ENCODE results near the gene HMOX2.

The HMOX2 gene

GRCh38 chr16:4529085-4530060 lies 53.2 kb downstream of the HMOX2 start:
- Histone ChIP-seq H3K9me3 (ENCODE audit: severe bottlenecking) (no peaks in the 10 kb centered on the region), H3K4me3 (ENCODE audit: severe bottlenecking) (no peak overlapping the region), H3K4me1 (ENCODE audit: insufficient read depth, poor library complexity, severe bottlenecking) (no peaks in the 10 kb centered on the region), H3K27ac (ENCODE audit: poor library complexity, severe bottlenecking) (no peak overlapping the region), H3K27me3 (ENCODE audit: insufficient read depth, poor library complexity, severe bottlenecking) (no peaks in the 10 kb centered on the region), H3K36me3 (ENCODE audit: low read depth) (no peaks in the 10 kb centered on the region; the same call in 1 of the 2 replicates)
- DNase-seq (ENCODE audit: low spot score) (no peak), ATAC-seq (ENCODE audit: low read depth) (peak; percentile 34)
- TF ChIP-seq CTCF (IDR thresholded peaks at IDR 0.05; ENCODE audit: poor library complexity, severe bottlenecking), result no peak

DNA sequence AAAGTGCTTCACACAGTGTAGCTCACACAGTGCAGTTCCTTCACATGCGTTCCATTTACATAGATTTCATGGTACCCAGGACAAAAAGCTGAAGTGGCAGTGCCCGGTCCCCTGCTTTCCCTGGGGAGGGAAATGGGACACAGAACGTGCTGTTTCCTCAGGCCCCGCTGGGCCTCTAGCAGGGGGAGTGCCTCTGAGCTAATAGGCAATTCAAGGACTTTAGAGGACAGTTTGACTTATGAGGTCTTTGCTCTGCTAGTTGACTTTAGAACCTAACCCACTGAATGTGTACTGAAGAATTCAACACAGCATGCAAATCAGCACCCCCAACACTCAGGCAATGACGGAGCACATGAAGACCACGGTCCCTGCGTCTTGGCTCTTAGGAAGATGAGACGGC lies 55.6 kb downstream of the HMOX2 start:
- no peaks in the 10 kb centered on the region; the same call in 1 of the 2 replicates for H3K36me3 ChIP-seq (ENCODE audit: low read depth)
- no peaks in the 10 kb centered on the region for H3K27me3 ChIP-seq (ENCODE audit: insufficient read depth, poor library complexity, severe bottlenecking)
- TF ChIP-seq CTCF (IDR thresholded peaks at IDR 0.05; ENCODE audit: poor library complexity, severe bottlenecking), result no peak
- no peak for ATAC-seq (ENCODE audit: low read depth)
- peaks cover 1% of the 10 kb centered on the region for H3K4me1 ChIP-seq (ENCODE audit: insufficient read depth, poor library complexity, severe bottlenecking)
- H3K9me3 ChIP-seq (ENCODE audit: severe bottlenecking), result no peaks in the 10 kb centered on the region
- H3K4me3 ChIP-seq (ENCODE audit: severe bottlenecking), result no peak overlapping the region
- DNase-seq (ENCODE audit: low spot score), result no peak
- no peak overlapping the region for H3K27ac ChIP-seq (ENCODE audit: poor library complexity, severe bottlenecking)

- Histone ChIP-seq H3K27me3 (ENCODE audit: insufficient read depth, poor library complexity, severe bottlenecking) (no peaks in the 10 kb centered on the region), H3K4me3 (ENCODE audit: severe bottlenecking) (no peak overlapping the region), H3K9me3 (ENCODE audit: severe bottlenecking) (no peaks in the 10 kb centered on the region), H3K27ac (ENCODE audit: poor library complexity, severe bottlenecking) (no peak overlapping the region), H3K4me1 (ENCODE audit: insufficient read depth, poor library complexity, severe bottlenecking) (peaks cover 5% of the 10 kb centered on the region), H3K36me3 (ENCODE audit: low read depth) (no peaks in the 10 kb centered on the region; the same call in 1 of the 2 replicates)
- no peak for ATAC-seq (ENCODE audit: low read depth)
- DNase-seq (ENCODE audit: low spot score), result no peak
- no peak for TF ChIP-seq CTCF (IDR thresholded peaks at IDR 0.05; ENCODE audit: poor library complexity, severe bottlenecking)
These were observed 56.0 kb downstream of the HMOX2 start for GRCh38 chr16:4532238-4532637.

- DNase-seq (ENCODE audit: low spot score), result no peak
- no peak for ATAC-seq (ENCODE audit: low read depth)
- peaks cover 7% of the 10 kb centered on the region for H3K4me1 ChIP-seq (ENCODE audit: insufficient read depth, poor library complexity, severe bottlenecking)
- no peak for TF ChIP-seq CTCF (IDR thresholded peaks at IDR 0.05; ENCODE audit: poor library complexity, severe bottlenecking)
- H3K27ac ChIP-seq (ENCODE audit: poor library complexity, severe bottlenecking), result no peak overlapping the region
- no peak overlapping the region for H3K4me3 ChIP-seq (ENCODE audit: severe bottlenecking)
- H3K27me3 ChIP-seq (ENCODE audit: insufficient read depth, poor library complexity, severe bottlenecking), result no peaks in the 10 kb centered on the region
- no peaks in the 10 kb centered on the region for H3K9me3 ChIP-seq (ENCODE audit: severe bottlenecking)
- no peaks in the 10 kb centered on the region for H3K36me3 ChIP-seq (ENCODE audit: low read depth)
These were observed 57.3 kb downstream of the HMOX2 start for GRCh38 chr16:4533490-4533889.
